NB4 (cell line): ENCODE data around the gene KCTD15.
A peak's percentile ranks its signal among the peaks of the same experiment; 100 is the strongest.

Experiments
- DNase-seq: peaks from one replicate; pipeline ENCODE4 v3.0.0; 2010; ENCODE audit warnings: low read depth
- H3K4me3 ChIP-seq: one replicate; pipeline ENCODE4 v1.5.1; 2011; ENCODE audit warnings: mild to moderate bottlenecking, low read depth, low read length, moderate library complexity
- CTCF ChIP-seq: IDR thresholded peaks from one replicate; pipeline ENCODE4 v1.5.1; 2012; ENCODE audit warnings: low read depth, low read length
- MAX ChIP-seq: IDR thresholded peaks from 2 replicates; pipeline ENCODE4 v1.6.1; 2011; ENCODE audit warnings: low read depth, low read length
- MYC ChIP-seq: IDR thresholded peaks from 2 replicates; pipeline ENCODE4 v1.6.1; 2011; ENCODE audit warnings: low read depth, low read length
- POLR2A ChIP-seq: IDR thresholded peaks from 2 replicates; pipeline ENCODE4 v1.6.1; 2011; ENCODE audit warnings: mild to moderate bottlenecking; ENCODE audit not compliant: insufficient read length; ENCODE audit errors: extremely low read depth

The KCTD15 gene

GRCh38 chr19:33805840-33806433 lies 9.3 kb downstream of the KCTD15 start:
- TF ChIP-seq MYC (no peak), MAX (no peak), POLR2A (no peak), CTCF (no peak)
- H3K4me3 ChIP-seq, result no peak overlapping the region
- no peak for DNase-seq

GRCh38 chr19:33806434-33806881 lies 9.8 kb downstream of the KCTD15 start:
- TF ChIP-seq MYC, result no peak
- no peak for TF ChIP-seq POLR2A
- TF ChIP-seq MAX, result no peak
- no peak for TF ChIP-seq CTCF
- H3K4me3 ChIP-seq, result no peak overlapping the region
- DNase-seq, result no peak

GRCh38 chr19:33808399-33808798 lies 11.7 kb downstream of the KCTD15 start:
- TF ChIP-seq MYC (no peak), POLR2A (no peak), CTCF (no peak), MAX (no peak)
- no peak for DNase-seq
- no peak overlapping the region for H3K4me3 ChIP-seq

GRCh38 chr19:33809960-33810359 lies 13.3 kb downstream of the KCTD15 start:
- H3K4me3 ChIP-seq, result no peak overlapping the region
- no peak for TF ChIP-seq POLR2A
- no peak for TF ChIP-seq MYC
- no peak for TF ChIP-seq MAX
- peak; percentile 28 for DNase-seq

- no peak for DNase-seq
- TF ChIP-seq CTCF, result no peak
- no peak for TF ChIP-seq MYC
- no peak for TF ChIP-seq POLR2A
- no peak for TF ChIP-seq MAX
- no peak overlapping the region for H3K4me3 ChIP-seq
Measured at GRCh38 chr19:33810821-33811220, 14.2 kb downstream of the KCTD15 start.

GRCh38 chr19:33811246-33811645 lies 14.6 kb downstream of the KCTD15 start:
- no peak overlapping the region for H3K4me3 ChIP-seq
- no peak for DNase-seq
- TF ChIP-seq MYC (no peak), MAX (no peak), POLR2A (no peak), CTCF (no peak)
